ENCODE data around the gene GDPD4.

GRCh38 chr11:77289737-77290136, 11.7 kb downstream of the GDPD4 start:
- no peak for TF ChIP-seq POLR2AphosphoS5 (IDR thresholded peaks at IDR 0.05; ENCODE audit: low read depth, low read length)
- TF ChIP-seq CTCF (IDR thresholded peaks at IDR 0.05) = no peak
